Keratinocyte (primary cell): ENCODE results near the gene ANKDD1A. TPM values are rescaled to one million over a fixed set of nuclear protein-coding genes. Genes with fewer than 3 reads are reported as not detected.

Experiments
- DNase-seq: peaks from one replicate; pipeline ENCODE4 v3.0.0-alpha.2; 2011; ENCODE audit warnings: low read depth, missing footprints, low spot score
- FAIRE-seq: peaks from 2 replicates; lab custom pipeline; 2011; peaks lifted over from hg19 to GRCh38; lab: Jason Lieb, UNC
- H2AFZ ChIP-seq: 2 replicates; pipeline ENCODE4 v1.6.0; 2012; ENCODE audit warnings: low read length, control low read depth, inconsistent platforms; ENCODE audit not compliant: control insufficient read depth
- H3K27ac ChIP-seq: 2 replicates; pipeline ENCODE4 v1.5.1; 2011; ENCODE audit warnings: low read length; ENCODE audit not compliant: control insufficient read depth, insufficient read depth
- H3K27me3 ChIP-seq: 3 replicates; pipeline ENCODE4 v1.6.0; 2011; ENCODE audit warnings: low read length; ENCODE audit not compliant: control insufficient read depth, insufficient read depth; ENCODE audit errors: extremely low read depth
- H3K36me3 ChIP-seq, 2 experiments: 2 replicates in 1 of 2; 3 replicates in 1 of 2; pipeline ENCODE4 v1.5.1; 2011; ENCODE audit warnings: low read length in 2 of 2, mild to moderate bottlenecking in 1 of 2; ENCODE audit not compliant: control insufficient read depth in 2 of 2, insufficient read depth in 2 of 2; ENCODE audit errors: extremely low read depth in 1 of 2
- H3K4me1 ChIP-seq: 3 replicates; pipeline ENCODE4 v1.5.1; 2011; ENCODE audit warnings: low read length; ENCODE audit not compliant: control insufficient read depth, insufficient read depth; ENCODE audit errors: extremely low read depth
- H3K4me2 ChIP-seq: 3 replicates; pipeline ENCODE4 v1.6.0; 2011; ENCODE audit warnings: low read depth, low read length; ENCODE audit not compliant: control insufficient read depth, insufficient read depth; ENCODE audit errors: extremely low read depth
- H3K4me3 ChIP-seq, 3 experiments: fragments of 200-600 bp in 1 of 3; sonication (generic) in 1 of 3; 2 replicates in 2 of 3; 3 replicates in 1 of 3; pipeline ENCODE4 v1.5.1; 2011 to 2016; ENCODE audit warnings: low read length in 3 of 3, mild to moderate bottlenecking in 3 of 3, control low read depth in 2 of 3, inconsistent platforms in 1 of 3, low read depth in 1 of 3, mixed read lengths in 1 of 3, mixed run types in 1 of 3, moderate library complexity in 1 of 3; ENCODE audit not compliant: control insufficient read depth in 2 of 3, insufficient read depth in 2 of 3; ENCODE audit errors: extremely low read depth in 1 of 3
- H3K79me2 ChIP-seq: 2 replicates; pipeline ENCODE4 v1.6.0; 2012; ENCODE audit warnings: low read length; ENCODE audit not compliant: control insufficient read depth, insufficient read depth
- H3K9ac ChIP-seq: 3 replicates; pipeline ENCODE4 v1.6.0; 2011; ENCODE audit warnings: low read length; ENCODE audit not compliant: control insufficient read depth, insufficient read depth; ENCODE audit errors: extremely low read depth
- H3K9me1 ChIP-seq: 3 replicates; pipeline ENCODE4 v1.6.0; 2011; ENCODE audit warnings: low read length; ENCODE audit not compliant: control insufficient read depth, insufficient read depth; ENCODE audit errors: extremely low read depth
- H3K9me3 ChIP-seq: 2 replicates; pipeline ENCODE4 v1.5.1; 2012; ENCODE audit warnings: low read depth, low read length; ENCODE audit not compliant: control insufficient read depth
- H4K20me1 ChIP-seq: 3 replicates; pipeline ENCODE4 v1.6.0; 2011; ENCODE audit warnings: low read length; ENCODE audit not compliant: control insufficient read depth, insufficient read depth; ENCODE audit errors: extremely low read depth
- EZH2 ChIP-seq: IDR thresholded peaks from one replicate; pipeline ENCODE4 v1.6.1; 2012; ENCODE audit warnings: inconsistent platforms, mild to moderate bottlenecking, low read length, moderate library complexity
- dilution Hi-C: fragments of 300-500 bp; cut with MboI; formaldehyde crosslinking; loops from one replicate; pipeline ENCODE4 v1.7.0; 2020; ENCODE audit warnings: low sequenced_read_pairs; ENCODE audit not compliant: extremely low pct_ligation_motif_present
- polyA plus RNA-seq, 5 experiments: library from polyadenylated mRNA; depleted of rRNA in 3 of 5; stranded (reverse) in 3 of 5; stranded (forward) in 1 of 5; unstranded in 1 of 5; fragments of >200 nt; gene quantifications; 1 replicate in 1 of 5; 2 replicates in 3 of 5; 3 replicates in 1 of 5; pipeline versions ENCODE4 v1.2.1 to v1.2.3, GENCODE V29; 2011 to 2012; ENCODE audit warnings: missing spikeins in 2 of 5, low read depth in 1 of 5, low replicate concordance in 1 of 5
- TF ChIP-seq, protein P1 (sequence below), 3 experiments: IDR thresholded peaks in 1 of 3; conservative IDR thresholded peaks in 1 of 3; optimal IDR thresholded peaks in 1 of 3; 2 replicates in 2 of 3; 3 replicates in 1 of 3; pipeline versions ENCODE3 to v1.5.1; 2011; ENCODE audit warnings: low read length in 3 of 3, mild to moderate bottlenecking in 3 of 3, moderate library complexity in 2 of 3, control low read depth in 1 of 3, inconsistent platforms in 1 of 3; ENCODE audit not compliant: insufficient read depth in 2 of 3; ENCODE audit errors: extremely low read depth in 1 of 3

ANKDD1A gene
- polyA plus RNA-seq, 1 donor (not counting 4 experiments of a cell fraction or from before 2014, with no cell fraction given), result 1.1 TPM

- Histone ChIP-seq H3K79me2 (no peaks in the 10 kb centered on the region), H3K27ac (no peak overlapping the region), H3K4me1 (peaks cover 2% of the 10 kb centered on the region), H3K9me3 (no peaks in the 10 kb centered on the region), H3K9ac (no peak overlapping the region), H3K4me2 (no peak overlapping the region), H3K9me1 (no peaks in the 10 kb centered on the region), H3K27me3 (no peaks in the 10 kb centered on the region), H3K36me3 (no peaks in the 10 kb centered on the region), H3K4me3 (no peak overlapping the region), H2AFZ (no peak overlapping the region), H4K20me1 (no peaks in the 10 kb centered on the region)
- dilution Hi-C loops, result no loop called here
- no peak for DNase-seq
- TF ChIP-seq EZH2, result no peak
- TF ChIP-seq, protein P1, sequence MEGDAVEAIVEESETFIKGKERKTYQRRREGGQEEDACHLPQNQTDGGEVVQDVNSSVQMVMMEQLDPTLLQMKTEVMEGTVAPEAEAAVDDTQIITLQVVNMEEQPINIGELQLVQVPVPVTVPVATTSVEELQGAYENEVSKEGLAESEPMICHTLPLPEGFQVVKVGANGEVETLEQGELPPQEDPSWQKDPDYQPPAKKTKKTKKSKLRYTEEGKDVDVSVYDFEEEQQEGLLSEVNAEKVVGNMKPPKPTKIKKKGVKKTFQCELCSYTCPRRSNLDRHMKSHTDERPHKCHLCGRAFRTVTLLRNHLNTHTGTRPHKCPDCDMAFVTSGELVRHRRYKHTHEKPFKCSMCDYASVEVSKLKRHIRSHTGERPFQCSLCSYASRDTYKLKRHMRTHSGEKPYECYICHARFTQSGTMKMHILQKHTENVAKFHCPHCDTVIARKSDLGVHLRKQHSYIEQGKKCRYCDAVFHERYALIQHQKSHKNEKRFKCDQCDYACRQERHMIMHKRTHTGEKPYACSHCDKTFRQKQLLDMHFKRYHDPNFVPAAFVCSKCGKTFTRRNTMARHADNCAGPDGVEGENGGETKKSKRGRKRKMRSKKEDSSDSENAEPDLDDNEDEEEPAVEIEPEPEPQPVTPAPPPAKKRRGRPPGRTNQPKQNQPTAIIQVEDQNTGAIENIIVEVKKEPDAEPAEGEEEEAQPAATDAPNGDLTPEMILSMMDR (optimal IDR thresholded peaks at IDR 0.05 in 1 of 3, IDR thresholded peaks at IDR 0.05 in 1 of 3, conservative IDR thresholded peaks at IDR 0.05 in 1 of 3; ENCODE audit: extremely low read depth in 1 of 3, insufficient read depth in 2 of 3, low read length in 3 of 3), result no peak
- no peak for FAIRE-seq
Measured at GRCh38 chr15:64925335-64926330, 13.9 kb downstream of the ANKDD1A start.

DNA sequence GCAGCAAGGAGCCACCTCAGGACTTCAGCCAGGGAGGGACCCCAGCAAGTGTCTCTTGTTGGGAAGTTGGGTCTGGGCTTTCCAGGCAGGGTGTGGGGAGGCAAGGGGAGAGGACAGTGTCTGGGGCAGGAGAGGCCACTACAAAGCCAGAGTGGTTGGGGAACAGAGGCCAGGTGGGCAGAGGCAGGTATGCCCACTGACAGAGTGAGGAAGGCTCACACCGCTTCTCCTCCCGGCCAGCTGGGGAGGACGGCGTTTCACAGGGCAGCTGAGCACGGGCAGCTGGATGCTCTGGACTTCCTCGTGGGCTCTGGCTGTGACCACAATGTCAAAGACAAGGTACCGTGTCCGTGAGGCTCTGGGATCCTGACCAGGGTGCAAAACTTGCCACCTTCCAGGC, 15.0 kb downstream of the ANKDD1A start:
- Histone ChIP-seq H2AFZ (no peak overlapping the region), H3K4me2 (no peak overlapping the region), H3K27me3 (no peaks in the 10 kb centered on the region), H3K36me3 (no peaks in the 10 kb centered on the region), H3K9me3 (no peaks in the 10 kb centered on the region), H4K20me1 (no peaks in the 10 kb centered on the region), H3K4me1 (peaks cover 2% of the 10 kb centered on the region), H3K9ac (no peak overlapping the region), H3K79me2 (no peaks in the 10 kb centered on the region), H3K9me1 (no peaks in the 10 kb centered on the region), H3K4me3 (no peak overlapping the region), H3K27ac (no peak overlapping the region)
- no peak for DNase-seq
- dilution Hi-C loops, result no loop called here
- TF ChIP-seq, protein P1 (optimal IDR thresholded peaks at IDR 0.05 in 1 of 3, IDR thresholded peaks at IDR 0.05 in 1 of 3, conservative IDR thresholded peaks at IDR 0.05 in 1 of 3; ENCODE audit: extremely low read depth in 1 of 3, insufficient read depth in 2 of 3, low read length in 3 of 3), result no peak
- no peak for TF ChIP-seq EZH2
- FAIRE-seq, result no peak
